IPS-NIHi7 (cell line): ENCODE data around the gene TFIP11.

Source experiments
- DNase-seq: peaks from one replicate; pipeline ENCODE4 v3.0.0; 2012; ENCODE audit warnings: mixed read lengths; ENCODE audit errors: extremely low spot score

Gene TFIP11

GRCh38 chr22:26508148-26508547 is 4.1 kb downstream of the TFIP11 start:
- no peak for DNase-seq

- no peak for DNase-seq
These were observed 8.5 kb downstream of the TFIP11 start for GRCh38 chr22:26503758-26504157.

GRCh38 chr22:26502688-26503561 is 9.3 kb downstream of the TFIP11 start:
- DNase-seq: peak; percentile 89

GRCh38 chr22:26501996-26502395 is 10.3 kb downstream of the TFIP11 start:
- no peak for DNase-seq

GRCh38 chr22:26499188-26499703 is 13.0 kb downstream of the TFIP11 start:
- no peak for DNase-seq

- no peak for DNase-seq
These were observed 15.8 kb downstream of the TFIP11 start for GRCh38 chr22:26496456-26496855.

GRCh38 chr22:26494506-26494905 is 17.8 kb downstream of the TFIP11 start:
- DNase-seq: no peak

- no peak for DNase-seq
These were observed 20.1 kb downstream of the TFIP11 start for GRCh38 chr22:26492220-26492619.

GRCh38 chr22:26489447-26490036 is 22.7 kb downstream of the TFIP11 start:
- DNase-seq: no peak

GRCh38 chr22:26487996-26488395 is 24.3 kb downstream of the TFIP11 start:
- no peak for DNase-seq

GRCh38 chr22:26486394-26486793 is 25.9 kb downstream of the TFIP11 start:
- no peak for DNase-seq

- DNase-seq: no peak
These were observed 26.4 kb downstream of the TFIP11 start for GRCh38 chr22:26485806-26486390.

GRCh38 chr22:26485013-26485412 is 27.3 kb downstream of the TFIP11 start:
- DNase-seq: no peak

- no peak for DNase-seq
These were observed 27.9 kb downstream of the TFIP11 start for GRCh38 chr22:26484360-26484706.

GRCh38 chr22:26483439-26484359 is 28.6 kb downstream of the TFIP11 start, which contains the start of the genes HPS4 and SRRD:
TSS of gene HPS4 (minus strand) at chr22:26483783. CDS start at chr22:26481762, 2,021 bp downstream.
TSS of gene SRRD (plus strand) at chr22:26483877. CDS start at chr22:26483891, 14 bp downstream.
- peak; percentile 97 for DNase-seq

- DNase-seq: peak; percentile 24
These were observed 29.2 kb downstream of the TFIP11 start for GRCh38 chr22:26483043-26483438.

- no peak for DNase-seq
These were observed 30.1 kb downstream of the TFIP11 start for GRCh38 chr22:26482161-26482560.

GRCh38 chr22:26481694-26482093 is 30.6 kb downstream of the TFIP11 start:
- no peak for DNase-seq

GRCh38 chr22:26481112-26481693 is 31.1 kb downstream of the TFIP11 start:
- DNase-seq: no peak

- DNase-seq: no peak
These were observed 31.7 kb downstream of the TFIP11 start for GRCh38 chr22:26480611-26480932.
